Measurements from ENCODE around the gene SMURF2.

DNA sequence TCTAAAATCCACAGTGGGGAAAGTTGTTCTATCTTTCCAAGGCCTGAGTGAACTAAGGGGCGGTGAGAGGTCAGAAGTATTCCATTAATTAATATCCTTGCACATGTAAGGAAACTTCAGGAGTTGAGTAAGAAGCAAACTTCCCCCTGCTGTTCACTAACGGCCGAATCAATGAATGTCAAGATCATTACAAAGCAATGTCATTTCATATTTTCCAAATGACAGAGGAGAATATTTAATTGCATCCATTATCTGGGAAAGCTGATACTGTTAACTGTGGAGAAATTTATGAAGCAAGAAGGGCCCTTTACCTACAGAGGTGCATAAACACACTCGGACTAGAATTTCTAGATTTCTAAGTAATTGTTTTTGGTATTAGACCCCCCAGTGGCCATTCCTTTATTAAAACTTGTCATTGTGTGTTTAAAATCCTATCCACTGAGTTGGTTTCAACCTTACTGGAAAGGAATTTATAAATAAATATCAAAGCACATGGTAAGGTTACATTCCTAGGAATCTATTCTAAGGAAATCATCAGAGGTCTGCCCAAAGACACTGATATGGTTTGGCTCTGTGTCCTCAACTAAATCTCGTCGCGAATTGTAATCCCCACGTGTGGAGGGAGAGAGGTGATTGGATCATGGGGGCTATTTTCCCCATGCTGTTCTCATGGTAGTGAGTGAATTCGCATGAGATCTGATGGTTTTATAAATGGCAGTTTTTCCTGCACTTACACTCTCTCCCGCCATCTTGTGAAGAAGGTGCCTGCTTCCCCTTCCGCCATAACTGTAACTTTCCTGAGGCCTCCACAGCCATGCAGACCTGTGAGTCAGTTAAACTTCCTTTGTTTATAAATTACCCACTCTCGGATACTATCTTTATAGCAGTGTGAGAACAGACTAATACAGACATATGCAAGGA is 20.4 kb upstream of the SMURF2 start:
- TF ChIP-seq, protein P1, sequence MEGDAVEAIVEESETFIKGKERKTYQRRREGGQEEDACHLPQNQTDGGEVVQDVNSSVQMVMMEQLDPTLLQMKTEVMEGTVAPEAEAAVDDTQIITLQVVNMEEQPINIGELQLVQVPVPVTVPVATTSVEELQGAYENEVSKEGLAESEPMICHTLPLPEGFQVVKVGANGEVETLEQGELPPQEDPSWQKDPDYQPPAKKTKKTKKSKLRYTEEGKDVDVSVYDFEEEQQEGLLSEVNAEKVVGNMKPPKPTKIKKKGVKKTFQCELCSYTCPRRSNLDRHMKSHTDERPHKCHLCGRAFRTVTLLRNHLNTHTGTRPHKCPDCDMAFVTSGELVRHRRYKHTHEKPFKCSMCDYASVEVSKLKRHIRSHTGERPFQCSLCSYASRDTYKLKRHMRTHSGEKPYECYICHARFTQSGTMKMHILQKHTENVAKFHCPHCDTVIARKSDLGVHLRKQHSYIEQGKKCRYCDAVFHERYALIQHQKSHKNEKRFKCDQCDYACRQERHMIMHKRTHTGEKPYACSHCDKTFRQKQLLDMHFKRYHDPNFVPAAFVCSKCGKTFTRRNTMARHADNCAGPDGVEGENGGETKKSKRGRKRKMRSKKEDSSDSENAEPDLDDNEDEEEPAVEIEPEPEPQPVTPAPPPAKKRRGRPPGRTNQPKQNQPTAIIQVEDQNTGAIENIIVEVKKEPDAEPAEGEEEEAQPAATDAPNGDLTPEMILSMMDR (IDR thresholded peaks at IDR 0.05) = no peak
- TF ChIP-seq CREB1 (CRISPR knock-in tag; IDR thresholded peaks at IDR 0.05) (no peak), RORB (CRISPR knock-in tag; IDR thresholded peaks at IDR 0.05) (no peak)

Measured in WTC11 (cell line).